22Rv1 (cell line): ENCODE measurements around the gene AP1M2.

Source experiments
- ZFX ChIP-seq: fragments of 450-650 bp; IDR thresholded peaks from 2 replicates; pipeline ENCODE4 v1.6.1; 2017; ENCODE audit warnings: antibody characterized with exemption, borderline replicate concordance
- TF ChIP-seq, protein P1 (sequence below): fragments of 450-650 bp; IDR thresholded peaks from 2 replicates; pipeline ENCODE4 v1.5.1; 2017; ENCODE audit warnings: mild to moderate bottlenecking

DNA sequence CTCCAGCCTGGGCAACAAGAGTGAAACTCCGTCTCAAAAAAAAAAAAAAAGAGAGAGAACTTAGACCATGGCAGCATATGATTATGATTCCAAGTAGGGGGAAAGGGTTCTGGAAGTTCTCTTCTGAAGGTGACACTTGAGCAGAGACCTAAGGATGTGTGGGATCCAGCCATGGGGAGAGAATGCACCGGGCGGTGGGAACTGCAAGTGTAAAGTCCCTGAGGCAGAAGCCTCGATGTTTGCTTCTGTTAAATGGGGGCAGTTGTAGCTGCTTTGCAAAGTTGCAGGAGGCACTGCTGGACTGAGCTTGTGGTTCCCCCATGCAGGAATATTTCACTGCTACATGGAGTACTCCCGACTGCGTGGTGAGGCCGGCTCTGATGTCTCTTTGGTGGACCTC is 47.3 kb upstream of the AP1M2 start:
- TF ChIP-seq, protein P1, sequence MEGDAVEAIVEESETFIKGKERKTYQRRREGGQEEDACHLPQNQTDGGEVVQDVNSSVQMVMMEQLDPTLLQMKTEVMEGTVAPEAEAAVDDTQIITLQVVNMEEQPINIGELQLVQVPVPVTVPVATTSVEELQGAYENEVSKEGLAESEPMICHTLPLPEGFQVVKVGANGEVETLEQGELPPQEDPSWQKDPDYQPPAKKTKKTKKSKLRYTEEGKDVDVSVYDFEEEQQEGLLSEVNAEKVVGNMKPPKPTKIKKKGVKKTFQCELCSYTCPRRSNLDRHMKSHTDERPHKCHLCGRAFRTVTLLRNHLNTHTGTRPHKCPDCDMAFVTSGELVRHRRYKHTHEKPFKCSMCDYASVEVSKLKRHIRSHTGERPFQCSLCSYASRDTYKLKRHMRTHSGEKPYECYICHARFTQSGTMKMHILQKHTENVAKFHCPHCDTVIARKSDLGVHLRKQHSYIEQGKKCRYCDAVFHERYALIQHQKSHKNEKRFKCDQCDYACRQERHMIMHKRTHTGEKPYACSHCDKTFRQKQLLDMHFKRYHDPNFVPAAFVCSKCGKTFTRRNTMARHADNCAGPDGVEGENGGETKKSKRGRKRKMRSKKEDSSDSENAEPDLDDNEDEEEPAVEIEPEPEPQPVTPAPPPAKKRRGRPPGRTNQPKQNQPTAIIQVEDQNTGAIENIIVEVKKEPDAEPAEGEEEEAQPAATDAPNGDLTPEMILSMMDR = no peak
- no peak for TF ChIP-seq ZFX
